Lower lobe of right lung (tissue), 2 donors: Measurements from ENCODE around the gene HDAC7. TPM values are rescaled to one million over a fixed set of nuclear protein-coding genes. Genes with fewer than 3 reads are reported as not detected.

ENCODE experiments used
- ATAC-seq, 2 donors: fragments of 200-7000 bp; cut with Tn5 transposase; one replicate each; pipeline ENCODE4 v1.9.1; 2020 to 2022; ENCODE audit warnings: mild to moderate bottlenecking in 2 of 2, moderate library complexity in 2 of 2
- DNase-seq: peaks from one replicate; pipeline ENCODE4 v3.0.0-alpha.2; 2020
- H3K27ac ChIP-seq: fragments of 200-600 bp; one replicate; pipeline ENCODE4 v1.8.0; 2022
- H3K27me3 ChIP-seq: fragments of 200-600 bp; one replicate; pipeline ENCODE4 v1.8.0; 2022; ENCODE audit warnings: low read depth
- H3K36me3 ChIP-seq: fragments of 200-600 bp; one replicate; pipeline ENCODE4 v1.8.0; 2022; ENCODE audit warnings: mild to moderate bottlenecking
- H3K4me1 ChIP-seq: fragments of 200-600 bp; one replicate; pipeline ENCODE4 v1.8.0; 2022
- H3K4me3 ChIP-seq: fragments of 200-600 bp; one replicate; pipeline ENCODE4 v1.8.0; 2022; ENCODE audit warnings: mild to moderate bottlenecking
- H3K9me3 ChIP-seq: fragments of 200-600 bp; one replicate; pipeline ENCODE4 v1.8.0; 2022
- CTCF ChIP-seq: fragments of 200-600 bp; IDR thresholded peaks from one replicate; pipeline ENCODE4 v1.8.0; 2022; ENCODE audit warnings: antibody characterized with exemption, mild to moderate bottlenecking
- intact Hi-C: fragments of 100-400 bp; cut with DNase I; formaldehyde crosslinking; loops from one replicate; pipeline ENCODE4 v1.11.0; 2022
- total RNA-seq: library from RNA; stranded (reverse); fragmentation: NEBNext Ultra II Directional; extraction: Animal tissue kit (Norgen Biotek cat#: 25700); gene quantifications from one replicate; pipeline ENCODE4 v1.2.1, GENCODE V29; 2021
- donor health status: DM: no; HTN: yes; CAD: no; lungs with severe emphysema.

HDAC7 gene
- total RNA-seq, 1 donor from 2014 or later = 104 TPM

- H3K36me3 ChIP-seq = peaks cover 11% of the 10 kb centered on the region
- ATAC-seq (no peak), DNase-seq (no peak)
- TF ChIP-seq CTCF = no peak
- no peaks in the 10 kb centered on the region for H3K9me3 ChIP-seq
- H3K27ac ChIP-seq = no peak overlapping the region
- H3K27me3 ChIP-seq = no peaks in the 10 kb centered on the region
- intact Hi-C loops = no loop called here
- H3K4me3 ChIP-seq = no peak overlapping the region
- peaks cover 26% of the 10 kb centered on the region for H3K4me1 ChIP-seq
These were observed 22.2 kb upstream of the HDAC7 start for GRCh38 chr12:47841910-47842309.

GRCh38 chr12:47841501-47841900, 21.8 kb upstream of the HDAC7 start:
- Histone ChIP-seq H3K36me3 (peaks cover 10% of the 10 kb centered on the region), H3K4me1 (peaks cover 29% of the 10 kb centered on the region), H3K27me3 (no peaks in the 10 kb centered on the region), H3K27ac (no peak overlapping the region), H3K4me3 (no peak overlapping the region), H3K9me3 (no peaks in the 10 kb centered on the region)
- intact Hi-C loops = no loop called here
- TF ChIP-seq CTCF = no peak
- DNase-seq = no peak
- ATAC-seq = no peak

GRCh38 chr12:47840571-47840970, 20.9 kb upstream of the HDAC7 start:
- intact Hi-C loops = no loop called here
- Histone ChIP-seq H3K4me3 (no peak overlapping the region), H3K36me3 (peaks cover under 1% of the 10 kb centered on the region), H3K27me3 (no peaks in the 10 kb centered on the region), H3K9me3 (no peaks in the 10 kb centered on the region), H3K27ac (no peak overlapping the region), H3K4me1 (peaks cover 36% of the 10 kb centered on the region)
- DNase-seq (no peak), ATAC-seq (no peak)
- no peak for TF ChIP-seq CTCF

GRCh38 chr12:47839214-47839876, 19.6 kb upstream of the HDAC7 start:
- no peak for DNase-seq
- Histone ChIP-seq H3K36me3 (no peaks in the 10 kb centered on the region), H3K9me3 (no peaks in the 10 kb centered on the region), H3K4me3 (no peak overlapping the region), H3K4me1 (peaks cover 38% of the 10 kb centered on the region), H3K27me3 (no peaks in the 10 kb centered on the region), H3K27ac (no peak overlapping the region)
- ATAC-seq = no peak
- TF ChIP-seq CTCF = no peak
- intact Hi-C loops = no loop called here

GRCh38 chr12:47838286-47838931, 18.7 kb upstream of the HDAC7 start:
- no peaks in the 10 kb centered on the region for H3K36me3 ChIP-seq
- no peak overlapping the region for H3K27ac ChIP-seq
- intact Hi-C loops = no loop called here
- no peaks in the 10 kb centered on the region for H3K9me3 ChIP-seq
- ATAC-seq (peak; percentile 14 to 56), DNase-seq (no peak)
- H3K4me1 ChIP-seq = peaks cover 40% of the 10 kb centered on the region
- H3K27me3 ChIP-seq = no peaks in the 10 kb centered on the region
- H3K4me3 ChIP-seq = no peak overlapping the region
- TF ChIP-seq CTCF = peak; percentile 47
